ENCODE measurements around the gene ACYP2. TPM values are rescaled to one million over a fixed set of nuclear protein-coding genes. Genes with fewer than 3 reads are reported as not detected.

The ACYP2 gene
- total RNA-seq, 1 donor from 2014 or later: 10.3 TPM

DNA sequence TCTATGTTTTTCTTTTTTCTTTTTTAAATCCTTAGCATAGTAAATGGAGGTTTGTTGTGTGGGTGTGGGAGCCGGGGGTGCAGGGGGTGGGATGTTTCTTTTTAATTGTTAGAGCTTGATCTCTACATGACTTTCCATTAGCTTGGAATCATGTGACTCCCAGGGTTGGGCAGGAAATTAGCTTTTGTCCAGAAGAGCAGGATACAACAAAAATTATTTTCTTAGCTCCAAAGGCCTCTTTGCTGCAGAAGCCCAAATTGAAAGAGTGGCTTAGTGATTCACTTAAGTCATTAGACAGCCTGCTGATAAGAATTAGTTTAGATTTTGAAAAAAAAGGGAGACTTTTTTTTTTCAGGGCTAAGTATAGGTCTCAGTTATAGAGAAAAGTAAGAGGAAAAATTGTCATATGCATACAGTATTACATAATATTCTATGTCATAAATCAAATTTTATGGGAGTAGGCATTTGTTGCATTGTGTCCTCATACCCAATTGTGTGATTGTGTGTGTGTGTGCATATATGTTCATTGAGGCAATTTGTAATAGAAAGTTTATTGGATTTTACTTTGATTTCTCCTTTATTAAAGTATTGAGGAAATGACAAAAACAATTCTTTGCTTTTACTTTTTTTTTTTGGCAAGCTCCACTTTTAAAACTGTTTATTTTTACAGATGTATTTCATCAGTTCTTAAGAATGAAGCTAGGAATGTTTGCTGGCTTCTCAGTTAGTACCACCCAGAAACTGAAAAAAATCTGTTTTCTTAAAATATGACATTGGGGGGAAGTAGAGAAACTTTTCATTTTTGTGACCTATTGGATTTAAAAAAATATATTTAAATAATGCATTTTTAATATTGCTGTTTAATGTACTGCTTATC lies 93.2 kb downstream of the ACYP2 start:
- Histone ChIP-seq H3K4me3 (ENCODE audit: low read depth, low read length) (no peak overlapping the region), H3K27me3 (ENCODE audit: control insufficient read depth, insufficient read depth, low read length) (no peaks in the 10 kb centered on the region), H3K36me3 (ENCODE audit: control insufficient read depth, insufficient read depth, low read length) (no peaks in the 10 kb centered on the region)
- TF ChIP-seq, protein P1, sequence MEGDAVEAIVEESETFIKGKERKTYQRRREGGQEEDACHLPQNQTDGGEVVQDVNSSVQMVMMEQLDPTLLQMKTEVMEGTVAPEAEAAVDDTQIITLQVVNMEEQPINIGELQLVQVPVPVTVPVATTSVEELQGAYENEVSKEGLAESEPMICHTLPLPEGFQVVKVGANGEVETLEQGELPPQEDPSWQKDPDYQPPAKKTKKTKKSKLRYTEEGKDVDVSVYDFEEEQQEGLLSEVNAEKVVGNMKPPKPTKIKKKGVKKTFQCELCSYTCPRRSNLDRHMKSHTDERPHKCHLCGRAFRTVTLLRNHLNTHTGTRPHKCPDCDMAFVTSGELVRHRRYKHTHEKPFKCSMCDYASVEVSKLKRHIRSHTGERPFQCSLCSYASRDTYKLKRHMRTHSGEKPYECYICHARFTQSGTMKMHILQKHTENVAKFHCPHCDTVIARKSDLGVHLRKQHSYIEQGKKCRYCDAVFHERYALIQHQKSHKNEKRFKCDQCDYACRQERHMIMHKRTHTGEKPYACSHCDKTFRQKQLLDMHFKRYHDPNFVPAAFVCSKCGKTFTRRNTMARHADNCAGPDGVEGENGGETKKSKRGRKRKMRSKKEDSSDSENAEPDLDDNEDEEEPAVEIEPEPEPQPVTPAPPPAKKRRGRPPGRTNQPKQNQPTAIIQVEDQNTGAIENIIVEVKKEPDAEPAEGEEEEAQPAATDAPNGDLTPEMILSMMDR (IDR thresholded peaks at IDR 0.05; ENCODE audit: insufficient read depth, low read length, poor library complexity, severe bottlenecking): no peak
- DNase-seq (ENCODE audit: low read depth): no peak

DNA sequence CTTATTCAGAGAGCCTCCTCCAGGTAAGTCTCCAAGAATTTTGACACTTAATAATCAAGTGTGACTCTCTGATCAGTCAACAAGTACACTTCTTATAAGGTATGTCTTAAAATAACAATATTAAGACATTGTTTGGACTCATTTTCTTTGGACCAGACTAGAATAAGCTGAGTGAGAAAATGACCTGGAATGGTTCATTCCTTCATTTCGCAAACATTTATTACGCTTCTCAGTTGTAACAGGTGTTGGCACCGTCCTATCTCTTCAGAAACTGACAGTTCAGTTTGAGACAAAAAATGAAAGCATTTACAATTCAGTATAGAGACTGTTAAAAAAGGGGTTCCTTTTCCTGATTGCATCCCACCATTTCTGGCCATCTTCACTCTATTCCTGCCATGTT lies 94.0 kb downstream of the ACYP2 start:
- H3K36me3 ChIP-seq (ENCODE audit: control insufficient read depth, insufficient read depth, low read length): no peaks in the 10 kb centered on the region
- no peak overlapping the region for H3K4me3 ChIP-seq (ENCODE audit: low read depth, low read length)
- TF ChIP-seq, protein P1 (IDR thresholded peaks at IDR 0.05; ENCODE audit: insufficient read depth, low read length, poor library complexity, severe bottlenecking): no peak
- H3K27me3 ChIP-seq (ENCODE audit: control insufficient read depth, insufficient read depth, low read length): no peaks in the 10 kb centered on the region
- DNase-seq (ENCODE audit: low read depth): no peak

- peak; percentile 88 for DNase-seq (ENCODE audit: low read depth)
- TF ChIP-seq, protein P1 (IDR thresholded peaks at IDR 0.05; ENCODE audit: insufficient read depth, low read length, poor library complexity, severe bottlenecking): no peak
- no peaks in the 10 kb centered on the region for H3K27me3 ChIP-seq (ENCODE audit: control insufficient read depth, insufficient read depth, low read length)
- no peak overlapping the region for H3K4me3 ChIP-seq (ENCODE audit: low read depth, low read length)
- no peaks in the 10 kb centered on the region for H3K36me3 ChIP-seq (ENCODE audit: control insufficient read depth, insufficient read depth, low read length)
These were observed 97.0 kb downstream of the ACYP2 start for GRCh38 chr2:54212456-54212855.

DNA sequence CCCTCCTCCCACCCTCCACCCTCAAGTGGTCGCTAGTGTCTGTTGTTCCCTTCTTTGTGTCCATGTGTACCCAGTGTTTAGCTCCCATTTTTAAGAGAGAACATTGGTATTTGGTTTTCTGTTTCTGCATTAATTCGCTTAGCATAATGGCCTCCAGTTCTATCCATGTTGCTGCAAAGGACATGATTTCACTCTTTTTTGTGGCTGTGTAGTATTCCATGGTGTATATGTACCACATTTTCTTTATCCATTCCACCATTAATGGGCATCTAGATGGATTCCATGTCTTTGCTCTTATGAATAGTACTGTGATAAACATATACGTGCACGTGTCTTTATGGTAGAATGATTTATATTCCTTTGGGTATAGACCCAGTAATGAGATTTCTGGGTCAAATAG lies 97.7 kb downstream of the ACYP2 start:
- DNase-seq (ENCODE audit: low read depth): no peak
- TF ChIP-seq, protein P1 (IDR thresholded peaks at IDR 0.05; ENCODE audit: insufficient read depth, low read length, poor library complexity, severe bottlenecking): no peak
- no peaks in the 10 kb centered on the region for H3K27me3 ChIP-seq (ENCODE audit: control insufficient read depth, insufficient read depth, low read length)
- H3K36me3 ChIP-seq (ENCODE audit: control insufficient read depth, insufficient read depth, low read length): no peaks in the 10 kb centered on the region
- no peak overlapping the region for H3K4me3 ChIP-seq (ENCODE audit: low read depth, low read length)

- Histone ChIP-seq H3K36me3 (ENCODE audit: control insufficient read depth, insufficient read depth, low read length) (no peaks in the 10 kb centered on the region), H3K4me3 (ENCODE audit: low read depth, low read length) (no peak overlapping the region), H3K27me3 (ENCODE audit: control insufficient read depth, insufficient read depth, low read length) (no peaks in the 10 kb centered on the region)
- TF ChIP-seq, protein P1 (IDR thresholded peaks at IDR 0.05; ENCODE audit: insufficient read depth, low read length, poor library complexity, severe bottlenecking): no peak
- DNase-seq (ENCODE audit: low read depth): no peak
These were observed 109.6 kb downstream of the ACYP2 start for GRCh38 chr2:54224997-54225396.

GRCh38 chr2:54226260-54226659 lies 110.8 kb downstream of the ACYP2 start:
- DNase-seq (ENCODE audit: low read depth): no peak
- H3K27me3 ChIP-seq (ENCODE audit: control insufficient read depth, insufficient read depth, low read length): no peaks in the 10 kb centered on the region
- H3K36me3 ChIP-seq (ENCODE audit: control insufficient read depth, insufficient read depth, low read length): no peaks in the 10 kb centered on the region
- no peak overlapping the region for H3K4me3 ChIP-seq (ENCODE audit: low read depth, low read length)
- TF ChIP-seq, protein P1 (IDR thresholded peaks at IDR 0.05; ENCODE audit: insufficient read depth, low read length, poor library complexity, severe bottlenecking): no peak

Data from kidney epithelial cell (primary cell).